ENCODE results near the gene IL17RE. TPM values are rescaled to one million over a fixed set of nuclear protein-coding genes. Genes with fewer than 3 reads are reported as not detected.

Gene IL17RE
- total and polyA plus RNA-seq, 10 donors, result 0.57 to 5.1 (median 1.5) TPM

DNA sequence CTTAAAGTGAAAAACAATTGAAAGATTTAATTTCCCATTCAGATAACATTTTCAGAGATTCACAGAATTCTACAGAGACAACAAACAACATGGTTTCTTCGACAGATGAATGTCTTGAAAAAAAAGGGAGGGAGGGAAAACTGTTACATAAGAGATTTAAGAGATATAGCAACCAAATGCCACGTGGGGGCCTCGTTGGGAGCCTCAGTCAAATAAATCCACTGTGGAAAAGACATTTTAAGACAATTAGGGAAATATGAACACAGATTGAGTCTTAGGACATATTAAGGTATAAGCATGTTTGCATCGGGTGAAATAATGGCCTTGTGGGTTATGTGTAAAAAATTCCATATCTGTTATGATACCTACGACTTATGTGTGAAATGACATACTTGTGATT lies 54.6 kb downstream of the IL17RE start:
- Histone ChIP-seq H3K9me3 (no peaks in the 10 kb centered on the region), H3K4me1 (peaks cover 0 to 4% (median 2%) of the 10 kb centered on the region in 6 donors), H3K27ac (no peak overlapping the region), H3K4me3 (no peak overlapping the region), H3K36me3 (peaks cover 0 to 27% (median 9%) of the 10 kb centered on the region in 6 donors), H3K27me3 (replicated peaks in 1 of 7) (peaks cover 0 to 3% (median 0%) of the 10 kb centered on the region in 7 donors)
- WGBS, 5 donors, result 44 to 50% (median 45%) methylated on average over 5 of the region's 5 CpGs
- no peak for DNase-seq
- no peak for TF ChIP-seq POLR2AphosphoS5 (IDR thresholded peaks at IDR 0.05)
- TF ChIP-seq POLR2A (IDR thresholded peaks at IDR 0.05), result no peak
- TF ChIP-seq, protein P1, sequence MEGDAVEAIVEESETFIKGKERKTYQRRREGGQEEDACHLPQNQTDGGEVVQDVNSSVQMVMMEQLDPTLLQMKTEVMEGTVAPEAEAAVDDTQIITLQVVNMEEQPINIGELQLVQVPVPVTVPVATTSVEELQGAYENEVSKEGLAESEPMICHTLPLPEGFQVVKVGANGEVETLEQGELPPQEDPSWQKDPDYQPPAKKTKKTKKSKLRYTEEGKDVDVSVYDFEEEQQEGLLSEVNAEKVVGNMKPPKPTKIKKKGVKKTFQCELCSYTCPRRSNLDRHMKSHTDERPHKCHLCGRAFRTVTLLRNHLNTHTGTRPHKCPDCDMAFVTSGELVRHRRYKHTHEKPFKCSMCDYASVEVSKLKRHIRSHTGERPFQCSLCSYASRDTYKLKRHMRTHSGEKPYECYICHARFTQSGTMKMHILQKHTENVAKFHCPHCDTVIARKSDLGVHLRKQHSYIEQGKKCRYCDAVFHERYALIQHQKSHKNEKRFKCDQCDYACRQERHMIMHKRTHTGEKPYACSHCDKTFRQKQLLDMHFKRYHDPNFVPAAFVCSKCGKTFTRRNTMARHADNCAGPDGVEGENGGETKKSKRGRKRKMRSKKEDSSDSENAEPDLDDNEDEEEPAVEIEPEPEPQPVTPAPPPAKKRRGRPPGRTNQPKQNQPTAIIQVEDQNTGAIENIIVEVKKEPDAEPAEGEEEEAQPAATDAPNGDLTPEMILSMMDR (IDR thresholded peaks at IDR 0.05 in 8 of 11, conservative IDR thresholded peaks at IDR 0.05 in 3 of 11), result no peak
- intact Hi-C loops (cut with DNase I; ENCODE audit: low total_unique reads), result no loop called here

DNA sequence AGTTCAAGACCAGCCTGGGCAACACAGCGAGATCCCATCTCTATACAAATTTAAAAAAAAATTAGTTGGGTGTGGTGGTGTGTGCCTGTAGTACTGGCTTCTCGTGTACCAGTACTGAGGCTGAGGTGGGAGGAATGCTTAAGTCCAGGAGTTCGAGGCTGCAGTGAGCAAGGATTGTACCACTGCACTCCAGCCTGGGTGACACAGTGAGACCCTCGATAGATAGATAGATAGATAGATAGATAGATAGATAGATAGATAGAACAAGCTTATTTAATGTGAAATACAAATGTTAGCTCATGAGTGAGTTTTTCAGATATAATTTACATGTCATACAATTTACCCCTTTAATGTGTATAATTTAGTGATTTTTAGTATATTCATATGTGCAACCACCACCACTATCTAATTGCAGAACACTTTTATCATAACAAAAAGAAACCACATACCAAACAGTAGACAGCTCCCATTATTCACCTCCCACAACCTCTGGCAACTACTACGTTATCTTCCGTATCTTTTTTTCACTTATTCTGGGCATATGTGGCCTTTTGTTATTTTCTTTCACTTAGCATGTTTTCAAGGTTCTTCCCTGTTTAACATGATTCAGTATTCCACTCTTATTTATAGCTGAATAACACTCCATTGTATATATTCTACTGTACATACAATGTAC lies 62.7 kb downstream of the IL17RE start:
- Histone ChIP-seq H3K27me3 (replicated peaks in 1 of 7) (no peaks in the 10 kb centered on the region), H3K4me1 (no peaks in the 10 kb centered on the region), H3K36me3 (peaks cover 4 to 100% (median 62%) of the 10 kb centered on the region in 6 donors), H3K4me3 (no peak overlapping the region), H3K9me3 (no peaks in the 10 kb centered on the region), H3K27ac (no peak overlapping the region)
- TF ChIP-seq POLR2A (IDR thresholded peaks at IDR 0.05) (no peak), POLR2AphosphoS5 (IDR thresholded peaks at IDR 0.05) (no peak)
- TF ChIP-seq, protein P1 (IDR thresholded peaks at IDR 0.05 in 8 of 11, conservative IDR thresholded peaks at IDR 0.05 in 3 of 11), result no peak
- DNase-seq, result no peak
- intact Hi-C loops (cut with DNase I; ENCODE audit: low total_unique reads), result no loop called here
- WGBS, 5 donors, result 92 to 97% (median 95%) methylated on average over 6 of the region's 6 CpGs

Small RNA genes lying within 50 kb of the gene (small RNA-seq; reads per million reads assigned to genes)
- 0 reads per million in 4 donors for gene RNU6-882P

Other genes starting within 250 kb of the IL17RE start
- gene CPNE9, start 199.0 kb upstream of the IL17RE start, total RNA-seq, result under 1 TPM in 1 of 7 donors, not detected in 6; 0.63 TPM
- under 1 TPM; 0.15 to 0.22 (median 0.17) TPM for gene CPNE9, start 199.0 kb upstream of the IL17RE start, polyA plus RNA-seq
- gene BRPF1, start 171.1 kb upstream of the IL17RE start, total RNA-seq, result 10 to 100 TPM; 24.9 to 31.9 (median 27.0) TPM
- gene BRPF1, start 171.1 kb upstream of the IL17RE start, polyA plus RNA-seq, result 1 to 10 TPM; 5.5 to 9.3 (median 6.4) TPM
- 10 to 100 TPM; 22.0 to 34.5 (median 28.1) TPM for gene OGG1, start 152.9 kb upstream of the IL17RE start, total RNA-seq
- gene OGG1, start 152.9 kb upstream of the IL17RE start, polyA plus RNA-seq, result 10 to 100 TPM in 2 of 3 donors, 1 to 10 TPM in 1; 9.3 to 16.7 (median 15.9) TPM
- 10 to 100 TPM; 10.1 to 30.5 (median 22.6) TPM for gene CAMK1, start 132.9 kb upstream of the IL17RE start, total RNA-seq
- 10 to 100 TPM; 14.5 to 29.8 (median 28.2) TPM for gene CAMK1, start 132.9 kb upstream of the IL17RE start, polyA plus RNA-seq
- gene TADA3, start 110.4 kb upstream of the IL17RE start, total RNA-seq, result 10 to 100 TPM; 38.6 to 73.7 (median 51.4) TPM
- 10 to 100 TPM; 33.6 to 48.3 (median 41.5) TPM for gene TADA3, start 110.4 kb upstream of the IL17RE start, polyA plus RNA-seq
- gene ARPC4, start 109.8 kb upstream of the IL17RE start, total RNA-seq, result 100 to 1,000 TPM; 156 to 238 (median 199) TPM
- gene ARPC4, start 109.8 kb upstream of the IL17RE start, polyA plus RNA-seq, result 100 to 1,000 TPM in 2 of 3 donors, 10 to 100 TPM in 1; 98.9 to 144 (median 125) TPM
- gene TTLL3, start 92.6 kb upstream of the IL17RE start, total RNA-seq, result 100 to 1,000 TPM in 2 of 7 donors, 10 to 100 TPM in 5; 59.5 to 143 (median 78.9) TPM
- 10 to 100 TPM; 24.8 to 58.1 (median 47.3) TPM for gene TTLL3, start 92.6 kb upstream of the IL17RE start, polyA plus RNA-seq
- gene RPUSD3, start 58.8 kb upstream of the IL17RE start, total RNA-seq, result 10 to 100 TPM; 26.9 to 41.7 (median 30.2) TPM
- 10 to 100 TPM; 21.3 to 34.5 (median 25.1) TPM for gene RPUSD3, start 58.8 kb upstream of the IL17RE start, polyA plus RNA-seq
- gene CIDEC, start 22.6 kb upstream of the IL17RE start, total RNA-seq, result not detected
- gene CIDEC, start 22.6 kb upstream of the IL17RE start, polyA plus RNA-seq, result under 1 TPM in 2 of 3 donors, not detected in 1; 0.13 to 0.24 TPM
- gene JAGN1, start 12.2 kb upstream of the IL17RE start, total RNA-seq, result 10 to 100 TPM; 17.1 to 41.3 (median 23.6) TPM
- 10 to 100 TPM; 22.0 to 33.4 (median 28.1) TPM for gene JAGN1, start 12.2 kb upstream of the IL17RE start, polyA plus RNA-seq
- gene IL17RC, start 14.2 kb downstream of the IL17RE start, total RNA-seq, result 10 to 100 TPM; 10.7 to 24.1 (median 19.7) TPM
- 10 to 100 TPM in 2 of 3 donors, 1 to 10 TPM in 1; 6.6 to 24.6 (median 12.6) TPM for gene IL17RC, start 14.2 kb downstream of the IL17RE start, polyA plus RNA-seq
- 10 to 100 TPM; 17.7 to 40.3 (median 31.4) TPM for gene CRELD1, start 31.0 kb downstream of the IL17RE start, total RNA-seq
- 10 to 100 TPM; 20.6 to 40.9 (median 21.9) TPM for gene CRELD1, start 31.0 kb downstream of the IL17RE start, polyA plus RNA-seq
- 1 to 10 TPM in 6 of 7 donors, under 1 TPM in 1; 0.85 to 2.4 (median 1.9) TPM for gene PRRT3, start 49.6 kb downstream of the IL17RE start, total RNA-seq
- under 1 TPM; 0.65 to 0.99 (median 0.72) TPM for gene PRRT3, start 49.6 kb downstream of the IL17RE start, polyA plus RNA-seq
- 10 to 100 TPM; 32.8 to 61.4 (median 47.1) TPM for gene EMC3, start 84.0 kb downstream of the IL17RE start, total RNA-seq
- 10 to 100 TPM; 16.3 to 35.3 (median 18.0) TPM for gene EMC3, start 84.0 kb downstream of the IL17RE start, polyA plus RNA-seq
- gene FANCD2, start 123.6 kb downstream of the IL17RE start, total RNA-seq, result 10 to 100 TPM in 6 of 7 donors, 1 to 10 TPM in 1; 9.3 to 19.5 (median 13.6) TPM
- 10 to 100 TPM; 12.5 to 20.2 (median 13.6) TPM for gene FANCD2, start 123.6 kb downstream of the IL17RE start, polyA plus RNA-seq
- gene FANCD2OS, start 205.4 kb downstream of the IL17RE start, total RNA-seq, result not detected
- not detected for gene FANCD2OS, start 205.4 kb downstream of the IL17RE start, polyA plus RNA-seq
- 10 to 100 TPM; 69.8 to 96.6 (median 90.2) TPM for gene BRK1, start 212.8 kb downstream of the IL17RE start, total RNA-seq
- 100 to 1,000 TPM; 137 to 215 (median 215) TPM for gene BRK1, start 212.8 kb downstream of the IL17RE start, polyA plus RNA-seq
- 10 to 100 TPM; 53.9 to 75.9 (median 64.6) TPM for gene VHL, start 238.9 kb downstream of the IL17RE start, total RNA-seq
- 10 to 100 TPM; 44.3 to 70.1 (median 46.5) TPM for gene VHL, start 238.9 kb downstream of the IL17RE start, polyA plus RNA-seq